ENCODE measurements around the gene EPHA8.

EPHA8 gene

DNA sequence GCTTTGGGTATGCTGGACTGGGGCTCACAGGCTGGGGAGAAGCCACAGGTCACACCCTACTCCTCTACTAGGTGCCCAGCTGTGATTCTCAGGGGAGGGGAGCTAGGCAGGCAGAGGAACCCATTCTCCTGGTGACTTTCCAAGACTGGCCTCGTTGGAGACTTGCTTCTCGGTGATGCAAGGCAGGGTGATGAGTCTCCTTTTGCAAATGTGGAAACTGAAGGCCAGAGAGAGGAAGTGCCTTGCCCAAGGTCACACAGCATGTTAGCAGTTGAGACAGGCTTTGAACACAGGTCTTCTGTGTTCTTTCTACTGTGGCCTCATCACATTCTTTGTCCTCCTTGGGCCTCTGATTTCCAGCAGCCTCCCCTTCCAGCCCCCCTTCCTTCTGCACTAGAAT is 52.6 kb downstream of the EPHA8 start:
- Histone ChIP-seq H3K4ac (ENCODE audit: low read length) (no peak overlapping the region), H3K36me3 (replicated peaks in 1 of 2; ENCODE audit: control insufficient read depth in 2 of 2, insufficient read depth in 2 of 2, low read length in 2 of 2) (no peaks in the 10 kb centered on the region), H3K27me3 (ENCODE audit: control insufficient read depth in 3 of 3, insufficient read depth in 3 of 3, low read depth in 1 of 3, low read length in 3 of 3) (peaks cover 0 to 66% (median 2%) of the 10 kb centered on the region in 3 experiments), H3K79me1 (ENCODE audit: low read depth, low read length) (no peaks in the 10 kb centered on the region), H3K18ac (ENCODE audit: low read length) (no peak overlapping the region), H2BK12ac (ENCODE audit: low read length) (no peak overlapping the region), H3K23ac (ENCODE audit: low read depth, low read length, poor library complexity) (no peak overlapping the region), H2BK5ac (ENCODE audit: low read length) (no peak overlapping the region), H3K4me2 (ENCODE audit: insufficient read depth, low read length, poor library complexity, severe bottlenecking) (no peak overlapping the region), H3K4me1 (ENCODE audit: control insufficient read depth in 2 of 2, insufficient read depth in 1 of 2, low read depth in 1 of 2, low read length in 2 of 2) (no peaks in the 10 kb centered on the region), H4K91ac (ENCODE audit: low read depth, low read length, poor library complexity) (no peak overlapping the region), H2BK15ac (ENCODE audit: low read length) (no peak overlapping the region), H3K27ac (replicated peaks; ENCODE audit: low read length) (no peak overlapping the region), H2BK120ac (ENCODE audit: low read depth, low read length) (no peak overlapping the region), H3K9me3 (replicated peaks in 1 of 2; ENCODE audit: control insufficient read depth in 2 of 2, insufficient read depth in 1 of 2, low read depth in 1 of 2, low read length in 2 of 2) (no peaks in the 10 kb centered on the region), H4K8ac (ENCODE audit: low read depth, low read length) (no peak overlapping the region), H3K9ac (ENCODE audit: low read depth, low read length, poor library complexity) (no peak overlapping the region), H2AFZ (ENCODE audit: low read length) (no peak overlapping the region), H2AK5ac (ENCODE audit: low read depth, low read length) (no peak overlapping the region), H3K14ac (ENCODE audit: low read length) (no peak overlapping the region), H3K4me3 (ENCODE audit: low read length in 2 of 2) (no peak overlapping the region)
- DNase-seq (ENCODE audit: low spot score), result no peak
- no CpG with 5 or more reads among the region's 2 CpGs for WGBS, 2 donors (ENCODE audit: extremely low coverage in 2 of 2, insufficient read length in 2 of 2, insufficient replicate concordance in 1 of 2)

DNA sequence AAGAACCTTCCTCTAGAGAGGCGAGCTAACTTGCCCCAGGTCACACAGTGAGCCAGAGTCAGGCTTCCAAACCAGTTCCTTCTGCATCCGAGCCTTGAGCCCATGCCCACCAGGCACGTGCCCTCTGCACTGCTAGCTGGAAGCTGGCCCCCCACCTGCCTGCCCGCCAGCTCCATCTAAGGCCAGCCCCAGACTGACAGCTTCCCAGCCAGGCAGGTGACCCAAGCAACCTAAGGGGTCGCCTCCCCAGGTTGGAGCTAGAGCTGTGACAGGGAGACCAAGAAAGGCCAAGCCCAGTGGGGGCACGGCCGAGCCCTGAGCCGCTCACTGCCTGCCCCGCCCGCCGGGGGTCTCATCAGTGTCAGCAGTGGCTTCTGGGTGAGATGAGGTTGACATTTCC is 53.3 kb downstream of the EPHA8 start:
- H3K14ac ChIP-seq (ENCODE audit: low read length), result no peak overlapping the region
- H2BK5ac ChIP-seq (ENCODE audit: low read length), result no peak overlapping the region
- H4K91ac ChIP-seq (ENCODE audit: low read depth, low read length, poor library complexity), result no peak overlapping the region
- no peaks in the 10 kb centered on the region for H3K79me1 ChIP-seq (ENCODE audit: low read depth, low read length)
- H2AK5ac ChIP-seq (ENCODE audit: low read depth, low read length), result no peak overlapping the region
- WGBS, 2 donors (ENCODE audit: extremely low coverage in 2 of 2, insufficient read length in 2 of 2, insufficient replicate concordance in 1 of 2), result no CpG with 5 or more reads among the region's 11 CpGs
- H3K18ac ChIP-seq (ENCODE audit: low read length), result no peak overlapping the region
- peaks cover 0 to 69% (median 2%) of the 10 kb centered on the region in 3 experiments for H3K27me3 ChIP-seq (ENCODE audit: control insufficient read depth in 3 of 3, insufficient read depth in 3 of 3, low read depth in 1 of 3, low read length in 3 of 3)
- no peak for DNase-seq (ENCODE audit: low spot score)
- H3K27ac ChIP-seq (replicated peaks; ENCODE audit: low read length), result no peak overlapping the region
- no peak overlapping the region for H2BK15ac ChIP-seq (ENCODE audit: low read length)
- no peaks in the 10 kb centered on the region for H3K9me3 ChIP-seq (replicated peaks in 1 of 2; ENCODE audit: control insufficient read depth in 2 of 2, insufficient read depth in 1 of 2, low read depth in 1 of 2, low read length in 2 of 2)
- no peak overlapping the region for H4K8ac ChIP-seq (ENCODE audit: low read depth, low read length)
- no peak overlapping the region for H3K4me3 ChIP-seq (ENCODE audit: low read length in 2 of 2)
- no peak overlapping the region for H3K9ac ChIP-seq (ENCODE audit: low read depth, low read length, poor library complexity)
- no peaks in the 10 kb centered on the region for H3K4me1 ChIP-seq (ENCODE audit: control insufficient read depth in 2 of 2, insufficient read depth in 1 of 2, low read depth in 1 of 2, low read length in 2 of 2)
- peak overlapping the region; percentile 11 for H3K23ac ChIP-seq (ENCODE audit: low read depth, low read length, poor library complexity)
- no peak overlapping the region for H2BK12ac ChIP-seq (ENCODE audit: low read length)
- H3K36me3 ChIP-seq (replicated peaks in 1 of 2; ENCODE audit: control insufficient read depth in 2 of 2, insufficient read depth in 2 of 2, low read length in 2 of 2), result no peaks in the 10 kb centered on the region
- H2BK120ac ChIP-seq (ENCODE audit: low read depth, low read length), result no peak overlapping the region
- no peak overlapping the region for H3K4me2 ChIP-seq (ENCODE audit: insufficient read depth, low read length, poor library complexity, severe bottlenecking)
- no peak overlapping the region for H3K4ac ChIP-seq (ENCODE audit: low read length)
- H2AFZ ChIP-seq (ENCODE audit: low read length), result no peak overlapping the region

DNA sequence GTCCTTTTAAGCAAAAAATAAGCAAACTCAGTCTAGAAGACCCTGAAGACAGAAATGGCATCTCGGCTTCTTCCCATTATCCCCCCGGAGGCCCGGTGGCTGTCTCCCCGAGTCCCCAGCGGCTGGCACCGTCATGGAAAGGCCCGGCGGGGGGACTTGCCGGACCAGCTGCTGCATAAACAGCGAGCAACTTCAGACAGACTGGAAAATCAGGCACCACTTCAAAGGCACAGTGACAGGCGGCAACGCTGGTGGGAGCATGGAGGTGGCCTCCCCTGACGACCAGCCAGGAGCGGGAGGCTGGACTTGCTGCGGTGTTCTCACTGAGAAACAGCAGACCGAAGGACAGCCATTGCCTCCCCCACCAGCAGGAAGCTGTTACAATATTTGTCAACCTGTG is 54.8 kb downstream of the EPHA8 start:
- Histone ChIP-seq H3K23ac (ENCODE audit: low read depth, low read length, poor library complexity) (no peak overlapping the region), H3K27ac (replicated peaks; ENCODE audit: low read length) (no peak overlapping the region)

DNA sequence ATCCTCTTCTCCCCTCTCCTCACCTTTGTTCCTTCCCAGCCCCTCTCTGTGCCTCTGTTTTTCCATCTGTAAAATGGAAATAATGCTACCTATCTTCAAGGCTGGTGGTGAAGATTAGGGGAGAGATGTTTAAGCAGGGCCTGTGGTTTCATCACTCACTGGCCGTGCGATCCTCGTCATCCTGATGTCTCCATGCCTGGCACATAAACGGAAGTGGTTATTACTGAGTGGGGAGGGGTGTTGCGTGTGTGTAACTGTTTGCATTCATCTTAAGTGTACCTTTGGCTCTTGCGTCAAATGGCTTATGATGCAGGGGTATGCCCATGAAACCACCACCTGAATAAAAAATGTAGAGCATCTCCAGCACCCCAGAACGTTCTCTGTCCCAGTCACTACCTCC is 56.0 kb downstream of the EPHA8 start:
- Histone ChIP-seq H3K23ac (ENCODE audit: low read depth, low read length, poor library complexity) (no peak overlapping the region), H3K36me3 (replicated peaks in 1 of 2; ENCODE audit: control insufficient read depth in 2 of 2, insufficient read depth in 2 of 2, low read length in 2 of 2) (no peaks in the 10 kb centered on the region), H2AK5ac (ENCODE audit: low read depth, low read length) (no peak overlapping the region), H3K27ac (replicated peaks; ENCODE audit: low read length) (no peak overlapping the region), H4K91ac (ENCODE audit: low read depth, low read length, poor library complexity) (no peak overlapping the region), H3K18ac (ENCODE audit: low read length) (no peak overlapping the region), H3K9ac (ENCODE audit: low read depth, low read length, poor library complexity) (no peak overlapping the region), H2BK120ac (ENCODE audit: low read depth, low read length) (no peak overlapping the region), H3K9me3 (replicated peaks in 1 of 2; ENCODE audit: control insufficient read depth in 2 of 2, insufficient read depth in 1 of 2, low read depth in 1 of 2, low read length in 2 of 2) (no peaks in the 10 kb centered on the region), H2BK5ac (ENCODE audit: low read length) (no peak overlapping the region), H3K4ac (ENCODE audit: low read length) (no peak overlapping the region), H2AFZ (ENCODE audit: low read length) (no peak overlapping the region), H3K4me3 (ENCODE audit: low read length in 2 of 2) (no peak overlapping the region), H3K14ac (ENCODE audit: low read length) (no peak overlapping the region), H3K79me1 (ENCODE audit: low read depth, low read length) (no peaks in the 10 kb centered on the region), H2BK12ac (ENCODE audit: low read length) (no peak overlapping the region), H2BK15ac (ENCODE audit: low read length) (no peak overlapping the region), H3K4me1 (ENCODE audit: control insufficient read depth in 2 of 2, insufficient read depth in 1 of 2, low read depth in 1 of 2, low read length in 2 of 2) (no peaks in the 10 kb centered on the region), H3K27me3 (ENCODE audit: control insufficient read depth in 3 of 3, insufficient read depth in 3 of 3, low read depth in 1 of 3, low read length in 3 of 3) (peaks cover 0 to 64% (median under 1%) of the 10 kb centered on the region in 3 experiments), H3K4me2 (ENCODE audit: insufficient read depth, low read length, poor library complexity, severe bottlenecking) (no peak overlapping the region), H4K8ac (ENCODE audit: low read depth, low read length) (no peak overlapping the region)
- no CpG with 5 or more reads among the region's 7 CpGs for WGBS, 2 donors (ENCODE audit: extremely low coverage in 2 of 2, insufficient read length in 2 of 2, insufficient replicate concordance in 1 of 2)
- no peak for DNase-seq (ENCODE audit: low spot score)

More for the DNA sequence above, 54.8 kb downstream of the EPHA8 start:
- H3K9me3 ChIP-seq (replicated peaks in 1 of 2; ENCODE audit: control insufficient read depth in 2 of 2, insufficient read depth in 1 of 2, low read depth in 1 of 2, low read length in 2 of 2), result no peaks in the 10 kb centered on the region
- H2BK15ac ChIP-seq (ENCODE audit: low read length), result no peak overlapping the region
- H2BK5ac ChIP-seq (ENCODE audit: low read length), result no peak overlapping the region
- no peak overlapping the region for H3K14ac ChIP-seq (ENCODE audit: low read length)
- no peak overlapping the region for H2BK12ac ChIP-seq (ENCODE audit: low read length)
- H2AK5ac ChIP-seq (ENCODE audit: low read depth, low read length), result no peak overlapping the region
- no peak for DNase-seq (ENCODE audit: low spot score)
- H3K36me3 ChIP-seq (replicated peaks in 1 of 2; ENCODE audit: control insufficient read depth in 2 of 2, insufficient read depth in 2 of 2, low read length in 2 of 2), result no peaks in the 10 kb centered on the region
- H2AFZ ChIP-seq (ENCODE audit: low read length), result no peak overlapping the region
- no peak overlapping the region for H3K18ac ChIP-seq (ENCODE audit: low read length)
- no peaks in the 10 kb centered on the region for H3K79me1 ChIP-seq (ENCODE audit: low read depth, low read length)
- H3K4ac ChIP-seq (ENCODE audit: low read length), result no peak overlapping the region
- H3K9ac ChIP-seq (ENCODE audit: low read depth, low read length, poor library complexity), result no peak overlapping the region
- no peak overlapping the region for H2BK120ac ChIP-seq (ENCODE audit: low read depth, low read length)
- no peak overlapping the region for H4K91ac ChIP-seq (ENCODE audit: low read depth, low read length, poor library complexity)
- H3K27me3 ChIP-seq (ENCODE audit: control insufficient read depth in 3 of 3, insufficient read depth in 3 of 3, low read depth in 1 of 3, low read length in 3 of 3), result peaks cover 0 to 71% (median 2%) of the 10 kb centered on the region in 3 experiments
- no peak overlapping the region for H3K4me3 ChIP-seq (ENCODE audit: low read length in 2 of 2)
- no peaks in the 10 kb centered on the region for H3K4me1 ChIP-seq (ENCODE audit: control insufficient read depth in 2 of 2, insufficient read depth in 1 of 2, low read depth in 1 of 2, low read length in 2 of 2)
- no CpG with 5 or more reads among the region's 16 CpGs for WGBS, 2 donors (ENCODE audit: extremely low coverage in 2 of 2, insufficient read length in 2 of 2, insufficient replicate concordance in 1 of 2)
- no peak overlapping the region for H4K8ac ChIP-seq (ENCODE audit: low read depth, low read length)
- no peak overlapping the region for H3K4me2 ChIP-seq (ENCODE audit: insufficient read depth, low read length, poor library complexity, severe bottlenecking)

Data from neuronal stem cell (in vitro differentiated cells).